HTR-8/SVneo (cell line): ENCODE results near the gene MT1X.
A peak's percentile ranks its signal among the peaks of the same experiment; 100 is the strongest.
"Not testable (repeated sequence)": the region's sequence is repeated elsewhere in the genome, so short reads cannot be mapped to it uniquely, and the experiment has no call there.

Source experiments
- DNase-seq: peaks from one replicate; pipeline ENCODE4 v3.0.0; 2011; ENCODE audit warnings: low spot score, mixed read lengths; ENCODE audit not compliant: insufficient read length
- FAIRE-seq: peaks from 2 replicates; lab custom pipeline; 2011; peaks lifted over from hg19 to GRCh38; lab: Jason Lieb, UNC

Gene MT1X

GRCh38 chr16:56652600-56652999, 29.7 kb upstream of the MT1X start:
- FAIRE-seq, result no peak
- no peak for DNase-seq

GRCh38 chr16:56653218-56653617, 29.1 kb upstream of the MT1X start:
- no peak for FAIRE-seq
- DNase-seq, result no peak

GRCh38 chr16:56657555-56658326, 24.5 kb upstream of the MT1X start, which contains the start of gene MT1F:
Gene MT1F, plus strand, starts transcription at chr16:56657959. Its CDS starts 100 bp downstream, at chr16:56658059.
- DNase-seq, result peak; percentile 69
- peak; percentile 28 for FAIRE-seq

DNA sequence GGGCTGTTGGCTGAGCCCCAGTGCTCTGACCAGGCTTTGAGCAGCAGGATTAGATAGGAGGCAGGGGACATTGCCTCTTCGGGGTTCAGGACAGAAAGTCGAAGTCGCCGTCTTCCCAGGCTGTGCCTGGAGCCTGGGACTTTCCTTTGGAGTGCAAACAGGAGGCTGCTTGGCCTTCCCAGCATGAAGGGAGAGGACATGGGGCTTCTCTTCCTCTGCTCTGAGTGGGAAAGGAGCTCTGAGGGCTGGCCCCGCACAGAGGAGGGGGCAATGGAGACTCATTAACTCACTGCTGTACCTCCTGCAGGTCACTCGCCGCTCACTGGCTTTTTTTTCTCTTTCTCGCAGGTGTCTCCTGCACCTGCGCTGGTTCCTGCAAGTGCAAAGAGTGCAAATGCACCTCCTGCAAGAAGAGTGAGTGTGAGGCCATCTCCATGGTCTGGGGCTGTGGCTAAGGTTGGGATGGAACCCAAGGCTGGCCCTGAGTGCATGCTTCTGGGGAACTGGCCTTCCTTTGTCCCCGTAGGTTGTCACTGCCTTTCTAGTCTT, 23.9 kb upstream of the MT1X start:
- DNase-seq (no peak), FAIRE-seq (no peak)

DNA sequence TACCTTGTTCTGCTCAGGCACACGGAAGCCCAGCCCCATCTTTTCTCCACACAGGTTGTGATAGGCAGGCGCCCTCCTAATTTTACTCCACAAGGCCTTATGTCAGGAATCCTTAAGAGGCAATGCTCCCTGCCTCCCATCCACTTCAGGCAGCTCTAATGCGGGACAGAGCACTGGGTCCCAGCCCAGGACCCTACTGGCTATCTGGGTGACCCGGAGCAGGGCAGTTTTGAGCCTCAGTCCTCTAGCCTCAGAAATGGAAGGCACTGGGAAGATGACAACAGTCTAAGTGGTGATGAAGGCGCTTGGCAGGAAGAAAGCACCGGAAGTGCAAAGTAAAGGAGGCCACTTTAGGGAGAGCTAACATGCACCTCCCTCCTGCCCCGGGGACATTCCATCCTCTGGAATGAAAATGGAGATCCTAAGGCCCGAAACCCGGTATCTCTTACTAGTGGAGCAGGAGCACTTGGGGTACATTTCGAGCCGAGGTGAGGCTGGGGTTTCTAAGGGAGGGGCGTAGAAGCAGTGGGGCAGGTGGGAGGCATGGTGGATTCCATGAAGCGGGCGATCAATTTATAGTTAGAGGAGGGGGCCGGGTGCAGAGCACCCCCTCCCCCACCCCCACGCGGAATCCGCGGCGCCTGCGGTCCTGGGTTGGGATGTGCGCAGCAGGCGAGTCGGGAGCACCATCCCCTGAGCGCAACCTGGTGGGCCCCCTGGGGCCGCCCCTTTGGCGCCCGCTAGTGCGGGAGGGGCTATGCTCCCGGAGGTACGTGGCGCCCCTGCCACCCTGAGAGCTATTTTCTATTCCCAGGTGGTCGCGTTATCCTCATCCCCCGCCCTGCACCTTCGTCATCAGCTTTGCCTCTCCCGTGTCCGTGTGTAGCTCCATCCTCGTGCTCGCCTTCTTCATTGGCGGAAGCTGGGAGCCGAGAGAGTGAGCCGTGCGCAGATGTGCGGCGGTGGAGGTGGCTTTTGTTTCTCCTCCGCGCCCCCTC, 19.6 kb upstream of the MT1X start:
- DNase-seq (no peak), FAIRE-seq (no peak)

- DNase-seq (no peak), FAIRE-seq (no peak)
Observed at GRCh38 chr16:56664506-56664905, 17.8 kb upstream of the MT1X start.

GRCh38 chr16:56665286-56666261, 16.7 kb upstream of the MT1X start:
- peak; percentile 66 for FAIRE-seq
- DNase-seq, result not testable (repeated sequence)

GRCh38 chr16:56667581-56668571, 14.4 kb upstream of the MT1X start, which contains the start of gene MT1G:
Gene MT1G, minus strand, starts transcription at chr16:56668065. Its CDS starts 72 bp downstream, at chr16:56667993.
- FAIRE-seq (no peak), DNase-seq (no peak)

- DNase-seq, result no peak
- no peak for FAIRE-seq
Observed at GRCh38 chr16:56669005-56669839, 13.0 kb upstream of the MT1X start, which contains the start of gene MT1H. Gene MT1H, plus strand, starts transcription at chr16:56669814. Its CDS starts 71 bp downstream, at chr16:56669885.

- FAIRE-seq, result no peak
Observed at GRCh38 chr16:56669840-56670619, 12.2 kb upstream of the MT1X start.

GRCh38 chr16:56670620-56670934, 11.7 kb upstream of the MT1X start:
- no peak for DNase-seq
- no peak for FAIRE-seq

More at GRCh38 chr16:56669840-56670619, 12.2 kb upstream of the MT1X start:
- DNase-seq, result no peak

DNA sequence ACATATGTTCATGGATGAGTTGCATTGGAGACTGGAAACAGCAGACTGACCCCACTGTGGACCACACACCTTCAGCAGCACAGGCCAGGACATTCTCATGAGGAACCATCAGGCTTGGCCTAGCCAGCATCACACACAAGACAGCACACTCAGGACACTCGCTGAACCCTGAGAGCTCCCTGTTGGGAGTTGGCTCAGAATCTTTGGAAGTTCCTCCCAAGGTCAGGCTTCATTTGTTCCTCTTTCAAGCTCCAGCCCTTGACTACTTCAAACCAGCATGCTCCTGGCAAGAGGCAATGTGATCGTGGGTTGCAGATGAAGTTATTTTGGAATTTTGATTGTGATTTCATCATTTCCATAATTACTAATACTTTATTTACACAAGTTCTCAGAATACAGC, 10.6 kb upstream of the MT1X start:
- not testable (repeated sequence) for DNase-seq, FAIRE-seq

GRCh38 chr16:56672171-56672570, 10.1 kb upstream of the MT1X start:
- FAIRE-seq, result peak; percentile 31
- DNase-seq, result not testable (repeated sequence)

DNA sequence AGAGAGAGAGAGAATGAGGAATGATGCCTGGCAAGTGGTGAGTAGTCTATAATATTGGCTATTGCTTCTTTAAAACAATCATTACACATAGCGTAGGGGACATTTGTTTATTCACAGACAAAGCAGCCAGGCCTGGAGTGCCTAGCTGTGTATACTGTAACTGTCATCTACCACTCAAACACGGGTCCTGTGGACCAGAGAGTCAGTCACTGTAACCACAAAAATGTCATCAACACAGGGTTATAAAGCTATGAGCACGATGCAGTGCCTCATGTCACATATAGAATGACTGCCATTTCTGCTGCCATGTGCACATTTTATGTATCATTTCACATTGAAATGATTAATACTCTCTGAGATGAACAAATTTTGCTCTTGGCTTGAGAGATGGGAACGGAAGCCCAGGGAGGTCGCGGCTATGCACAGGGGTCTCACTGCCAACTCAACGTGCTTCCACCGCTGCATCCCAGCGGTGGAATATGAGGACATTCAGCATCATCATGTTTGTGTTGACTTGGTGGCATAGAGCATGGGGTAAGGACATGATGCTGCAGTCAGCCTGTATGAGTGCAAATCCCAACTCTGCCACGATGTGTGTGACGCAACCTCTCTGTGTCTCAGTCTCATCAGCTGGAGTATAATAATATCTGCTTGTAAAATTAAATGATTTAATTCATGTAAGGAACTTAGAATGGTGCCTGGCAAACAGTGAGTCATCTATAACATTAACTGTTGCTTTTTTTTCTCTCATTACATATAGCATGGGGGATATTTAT, 9.3 kb upstream of the MT1X start:
- DNase-seq, result no peak
- peak; percentile 33 for FAIRE-seq

GRCh38 chr16:56673921-56674320, 8.3 kb upstream of the MT1X start:
- no peak for DNase-seq
- FAIRE-seq, result no peak

GRCh38 chr16:56674570-56674969, 7.7 kb upstream of the MT1X start:
- not testable (repeated sequence) for DNase-seq, FAIRE-seq
